GM13977 (cell line): Measurements from ENCODE around the gene PPFIBP2.

ENCODE experiments used
- DNase-seq: peaks from one replicate; pipeline ENCODE4 v3.0.0; 2012; ENCODE audit warnings: low spot score
- in situ Hi-C: fragments of 300-500 bp; cut with MboI; formaldehyde crosslinking; loops from one replicate; pipeline ENCODE4 v1.12.0; 2022; ENCODE audit warnings: low sequenced_read_pairs, low pct_unique_long_range_greater_than_20kb, mixed read lengths, inconsistent platforms; ENCODE audit not compliant: unreplicated experiment
- TF ChIP-seq, protein P1 (sequence below): IDR thresholded peaks from 2 replicates; pipeline ENCODE4 v1.5.1; 2012; ENCODE audit warnings: mild to moderate bottlenecking, control low read depth; ENCODE audit not compliant: insufficient read depth; ENCODE audit errors: extremely low read depth, missing control alignments

The PPFIBP2 gene

DNA sequence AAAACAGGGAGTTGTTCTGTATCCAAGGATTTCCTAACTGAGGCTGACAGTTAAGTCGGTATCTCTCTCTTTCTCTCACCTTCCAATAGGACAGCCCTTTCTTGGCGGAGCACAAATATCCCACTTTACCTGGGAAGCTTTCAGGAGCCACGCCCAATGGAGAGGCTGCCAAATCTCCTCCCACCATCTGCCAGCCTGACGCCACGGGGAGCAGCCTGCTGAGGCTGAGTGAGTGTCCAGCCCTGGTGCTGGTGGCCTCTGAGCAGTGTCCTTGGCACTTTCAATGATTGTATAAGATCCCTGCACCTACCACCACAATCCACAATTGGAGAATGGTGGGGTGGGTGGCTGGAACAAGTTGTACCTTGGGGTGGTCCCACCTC lies 125.8 kb downstream of the PPFIBP2 start:
- no peak for DNase-seq
- in situ Hi-C loops: no loop called here
- TF ChIP-seq, protein P1, sequence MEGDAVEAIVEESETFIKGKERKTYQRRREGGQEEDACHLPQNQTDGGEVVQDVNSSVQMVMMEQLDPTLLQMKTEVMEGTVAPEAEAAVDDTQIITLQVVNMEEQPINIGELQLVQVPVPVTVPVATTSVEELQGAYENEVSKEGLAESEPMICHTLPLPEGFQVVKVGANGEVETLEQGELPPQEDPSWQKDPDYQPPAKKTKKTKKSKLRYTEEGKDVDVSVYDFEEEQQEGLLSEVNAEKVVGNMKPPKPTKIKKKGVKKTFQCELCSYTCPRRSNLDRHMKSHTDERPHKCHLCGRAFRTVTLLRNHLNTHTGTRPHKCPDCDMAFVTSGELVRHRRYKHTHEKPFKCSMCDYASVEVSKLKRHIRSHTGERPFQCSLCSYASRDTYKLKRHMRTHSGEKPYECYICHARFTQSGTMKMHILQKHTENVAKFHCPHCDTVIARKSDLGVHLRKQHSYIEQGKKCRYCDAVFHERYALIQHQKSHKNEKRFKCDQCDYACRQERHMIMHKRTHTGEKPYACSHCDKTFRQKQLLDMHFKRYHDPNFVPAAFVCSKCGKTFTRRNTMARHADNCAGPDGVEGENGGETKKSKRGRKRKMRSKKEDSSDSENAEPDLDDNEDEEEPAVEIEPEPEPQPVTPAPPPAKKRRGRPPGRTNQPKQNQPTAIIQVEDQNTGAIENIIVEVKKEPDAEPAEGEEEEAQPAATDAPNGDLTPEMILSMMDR: no peak

DNA sequence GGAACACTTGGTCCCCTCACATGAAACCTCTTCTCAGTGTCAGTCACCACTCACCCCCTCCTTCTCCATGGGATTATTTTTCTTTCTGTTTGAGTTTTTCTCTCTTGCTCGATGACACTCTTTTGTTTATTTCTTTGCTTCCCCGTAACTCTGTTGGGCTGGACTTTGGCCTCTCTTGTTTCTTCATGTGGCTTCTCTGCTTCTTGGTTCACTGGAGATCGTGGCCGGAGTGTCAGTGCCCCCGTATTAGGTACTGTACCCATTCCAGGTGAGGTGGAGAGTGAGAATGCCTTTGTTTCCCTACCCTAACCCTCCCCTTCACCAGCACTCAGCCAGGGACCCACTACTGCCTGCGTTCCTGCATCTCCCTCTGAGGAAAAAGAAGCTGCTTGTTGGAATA lies 127.0 kb downstream of the PPFIBP2 start:
- DNase-seq: no peak
- in situ Hi-C loops: no loop called here
- TF ChIP-seq, protein P1: no peak

DNA sequence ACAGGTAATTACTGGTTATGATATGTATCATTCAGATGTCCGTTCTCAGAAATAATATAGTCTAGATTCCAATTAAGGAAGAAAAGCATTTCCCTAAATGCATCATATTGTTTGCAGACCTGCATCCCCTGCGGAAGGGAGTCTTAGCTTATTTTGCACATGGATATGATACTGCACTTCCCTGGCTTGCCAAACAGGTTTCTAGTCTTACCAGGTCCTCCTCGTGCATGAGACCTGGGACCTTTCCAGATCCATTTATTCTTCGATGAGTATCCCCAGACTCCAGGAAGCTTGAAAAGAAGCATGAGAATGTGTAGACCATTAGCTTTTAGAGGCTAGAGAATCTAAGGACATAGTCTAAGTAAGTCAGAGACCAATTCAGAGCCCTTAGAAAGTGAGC lies 128.9 kb downstream of the PPFIBP2 start:
- TF ChIP-seq, protein P1: no peak
- in situ Hi-C loops: no loop called here
- no peak for DNase-seq

DNA sequence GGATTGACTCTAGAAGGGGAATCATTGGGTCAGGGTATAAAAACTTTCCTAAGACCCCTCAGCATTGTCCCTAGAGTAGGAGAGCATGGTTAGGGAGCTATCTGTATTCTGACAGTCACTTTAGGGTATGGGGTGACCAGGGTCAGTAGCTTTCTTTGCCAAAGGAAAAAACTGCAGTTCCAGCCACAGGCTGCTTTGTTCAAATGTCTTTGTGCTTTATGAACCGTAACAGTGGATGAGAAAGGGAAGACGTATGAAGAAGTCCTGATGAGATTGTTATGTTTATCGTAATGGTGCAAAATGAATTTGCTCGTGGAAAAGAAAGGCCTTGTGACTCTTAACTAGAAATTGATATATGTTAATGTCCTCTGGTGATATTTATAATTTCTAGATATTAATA lies 129.5 kb downstream of the PPFIBP2 start:
- in situ Hi-C loops: no loop called here
- no peak for DNase-seq
- TF ChIP-seq, protein P1: no peak

DNA sequence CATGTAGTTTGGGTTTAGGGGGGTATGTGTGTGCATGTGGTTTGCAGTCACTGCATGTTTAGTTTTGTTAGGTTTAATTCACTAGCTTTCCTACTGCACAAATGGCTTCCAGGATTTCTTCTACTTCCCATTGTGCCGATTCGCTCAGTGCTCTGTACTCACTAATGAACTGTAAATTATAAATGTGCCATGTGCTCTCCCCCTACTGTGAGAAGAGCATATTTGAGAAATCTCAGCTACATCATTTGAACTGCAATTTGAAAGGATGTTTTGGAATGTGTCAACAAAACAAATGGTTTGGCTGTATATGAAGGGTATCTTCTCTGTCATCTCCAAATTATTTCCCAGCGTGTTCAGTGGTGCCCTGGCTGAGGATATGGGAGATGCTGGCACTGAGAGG lies 131.4 kb downstream of the PPFIBP2 start:
- no peak for DNase-seq
- TF ChIP-seq, protein P1: no peak
- in situ Hi-C loops: no loop called here

DNA sequence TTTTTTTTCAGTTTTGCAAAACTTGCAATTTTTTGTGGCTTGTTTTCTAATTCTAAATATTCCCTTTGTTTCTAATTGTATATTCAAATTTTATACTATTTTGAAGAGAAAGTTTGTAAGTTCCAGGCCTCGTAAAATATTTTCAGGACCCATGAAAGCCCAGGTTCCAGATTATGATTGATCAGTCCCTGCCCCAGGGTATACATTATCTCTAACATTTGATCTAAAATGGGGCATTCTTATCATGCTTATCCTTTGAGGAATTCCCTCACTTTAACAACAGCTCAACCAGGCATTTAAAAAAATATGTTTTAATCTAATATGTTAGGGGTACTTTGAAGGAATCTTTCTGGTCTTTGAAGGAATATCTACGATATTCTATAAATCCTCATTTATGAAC lies 133.1 kb downstream of the PPFIBP2 start:
- DNase-seq: no peak
- TF ChIP-seq, protein P1: no peak
- in situ Hi-C loops: no loop called here

DNA sequence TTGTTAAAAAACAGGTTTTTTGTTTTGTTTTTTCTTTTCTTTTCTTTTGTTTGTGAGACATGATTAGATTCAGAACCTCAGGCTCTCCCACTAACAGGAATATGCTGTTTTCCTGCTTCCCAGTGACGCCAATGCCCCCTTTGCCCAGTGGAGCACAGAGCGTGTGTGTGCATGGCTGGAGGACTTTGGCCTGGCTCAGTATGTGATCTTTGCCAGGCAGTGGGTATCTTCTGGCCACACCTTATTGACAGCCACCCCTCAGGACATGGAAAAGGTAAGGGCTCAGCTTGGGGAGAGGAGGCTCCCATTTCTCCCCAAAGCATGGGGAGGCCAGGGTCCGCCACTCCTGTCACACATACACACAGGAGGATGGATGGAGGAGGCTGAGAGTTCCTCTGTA lies 134.5 kb downstream of the PPFIBP2 start:
- in situ Hi-C loops: no loop called here
- no peak for DNase-seq
- TF ChIP-seq, protein P1: no peak
